IMR-90 (cell line): ENCODE data around the gene ROBO2. TPM values are rescaled to one million over a fixed set of nuclear protein-coding genes. Genes with fewer than 3 reads are reported as not detected.
A peak's percentile ranks its signal among the peaks of the same experiment; 100 is the strongest.

Experiments
- ATAC-seq: fragments of 200-7000 bp; cut with Tn5 transposase; 2 replicates; pipeline ENCODE4 v1.9.1; 2020; ENCODE audit warnings: low read depth, mild to moderate bottlenecking, moderate library complexity
- BruUV-seq: library from RNA; stranded (reverse); fragments of 400-500 nt; replicated peaks from 2 replicates; lab custom pipeline; 2021; lab: Mats Ljungman, UMichigan
- CTCF ChIA-PET: fragments of 300-600 bp; formaldehyde crosslinking; extraction: SDS; loops from one replicate; lab custom pipeline; 2021; ENCODE audit warnings: antibody characterized with exemption; lab: Yijun Ruan, JAX
- POLR2A ChIA-PET: fragments of 300-600 bp; sonication (Branson Sonifier 250); formaldehyde crosslinking; loops from one replicate; lab custom pipeline; 2022; ENCODE audit warnings: antibody characterized with exemption; ENCODE audit not compliant: unreplicated experiment; lab: Charles Lee
- DNase-seq: peaks from one replicate; pipeline ENCODE4 v3.0.0; 2013
- H2AFZ ChIP-seq: replicated peaks from 2 replicates; pipeline ENCODE3; 2013; ENCODE audit warnings: low read length, mild to moderate bottlenecking; ENCODE audit not compliant: poor library complexity
- H2AK5ac ChIP-seq: 2 replicates; pipeline ENCODE4 v1.6.1; 2013; ENCODE audit warnings: low read depth, low read length, inconsistent platforms
- H2AK9ac ChIP-seq: replicated peaks from 2 replicates; pipeline ENCODE3; 2013; ENCODE audit warnings: mild to moderate bottlenecking, low read depth, low read length, moderate library complexity; ENCODE audit not compliant: poor library complexity
- H2BK120ac ChIP-seq: 2 replicates; pipeline ENCODE4 v1.6.1; 2013; ENCODE audit warnings: low read depth, low read length, inconsistent platforms
- H2BK15ac ChIP-seq: 3 replicates; pipeline ENCODE4 v1.6.1; 2013; ENCODE audit warnings: low read depth, low read length, inconsistent platforms
- H2BK20ac ChIP-seq: 2 replicates; pipeline ENCODE4 v1.6.1; 2013; ENCODE audit warnings: low read depth, mild to moderate bottlenecking, inconsistent platforms, low read length, moderate library complexity
- H2BK5ac ChIP-seq: 2 replicates; pipeline ENCODE4 v1.6.1; 2013; ENCODE audit warnings: mild to moderate bottlenecking, low read depth, low read length, inconsistent platforms; ENCODE audit not compliant: poor library complexity, severe bottlenecking
- H3K14ac ChIP-seq: replicated peaks from 2 replicates; pipeline ENCODE4 v1.6.1; 2013; ENCODE audit warnings: low read depth, low read length, inconsistent platforms
- H3K18ac ChIP-seq: 2 replicates; pipeline ENCODE4 v1.6.1; 2013; ENCODE audit warnings: low read depth, low read length, control low read depth
- H3K23ac ChIP-seq: 2 replicates; pipeline ENCODE4 v1.6.1; 2013; ENCODE audit warnings: low read depth, low read length, inconsistent platforms
- H3K27ac ChIP-seq: 2 replicates; pipeline ENCODE4 v1.5.1; 2013; ENCODE audit warnings: mild to moderate bottlenecking, control low read depth, low read length; ENCODE audit not compliant: insufficient read depth
- H3K27me3 ChIP-seq: 2 replicates; pipeline ENCODE4 v1.6.1; 2013; ENCODE audit warnings: low read length; ENCODE audit not compliant: control insufficient read depth, insufficient read depth
- H3K36me3 ChIP-seq: 2 replicates; pipeline ENCODE4 v1.6.1; 2013; ENCODE audit warnings: low read length, mixed read lengths; ENCODE audit not compliant: control insufficient read depth, insufficient read depth
- H3K4ac ChIP-seq: 2 replicates; pipeline ENCODE4 v1.6.1; 2013; ENCODE audit warnings: low read depth, low read length, inconsistent platforms
- H3K4me1 ChIP-seq: 2 replicates; pipeline ENCODE4 v1.6.1; 2013; ENCODE audit warnings: low read length, mixed read lengths; ENCODE audit not compliant: control insufficient read depth, insufficient read depth
- H3K4me2 ChIP-seq: 2 replicates; pipeline ENCODE4 v1.6.1; 2013; ENCODE audit warnings: low read depth, mild to moderate bottlenecking, control low read depth, low read length, moderate library complexity
- H3K4me3 ChIP-seq: 2 replicates; pipeline ENCODE4 v1.5.1; 2013; ENCODE audit warnings: low read depth, mild to moderate bottlenecking, control low read depth, low read length, moderate library complexity; ENCODE audit not compliant: insufficient read depth
- H3K56ac ChIP-seq: 2 replicates; pipeline ENCODE4 v1.6.1; 2013; ENCODE audit warnings: low read length, inconsistent platforms; ENCODE audit not compliant: insufficient read depth; ENCODE audit errors: extremely low read depth
- H3K79me1 ChIP-seq, 2 experiments: 2 replicates each; pipeline ENCODE4 v1.6.1; 2013; ENCODE audit warnings: low read length in 2 of 2, inconsistent platforms in 1 of 2, low read depth in 1 of 2
- H3K9ac ChIP-seq: 2 replicates; pipeline ENCODE4 v1.6.1; 2013; ENCODE audit warnings: low read depth, low read length, control low read depth
- H3K9me1 ChIP-seq: 2 replicates; pipeline ENCODE4 v1.6.1; 2013; ENCODE audit warnings: low read length, inconsistent platforms; ENCODE audit not compliant: insufficient read depth
- H3K9me3 ChIP-seq: 2 replicates; pipeline ENCODE4 v1.6.1; 2013; ENCODE audit warnings: low read length; ENCODE audit not compliant: control insufficient read depth, insufficient read depth
- H4K20me1 ChIP-seq: 2 replicates; pipeline ENCODE4 v1.6.1; 2013; ENCODE audit warnings: low read length, inconsistent platforms; ENCODE audit not compliant: insufficient read depth
- H4K5ac ChIP-seq: 2 replicates; pipeline ENCODE4 v1.6.1; 2013; ENCODE audit warnings: mild to moderate bottlenecking, low read depth, low read length, control low read depth
- H4K8ac ChIP-seq, 2 experiments: 2 replicates each; pipeline ENCODE4 v1.6.1; 2013; ENCODE audit warnings: low read depth in 2 of 2, low read length in 2 of 2, control low read depth in 1 of 2, inconsistent platforms in 1 of 2
- H4K91ac ChIP-seq: 2 replicates; pipeline ENCODE4 v1.6.1; 2013; ENCODE audit warnings: low read depth, low read length, inconsistent platforms; ENCODE audit not compliant: insufficient read depth
- BHLHE40 ChIP-seq: fragments of 150-350 bp; IDR thresholded peaks from 2 replicates; pipeline ENCODE4 v1.6.1; 2016; ENCODE audit warnings: mild to moderate bottlenecking, low read depth, low read length
- NFE2L2 ChIP-seq: fragments of 150-350 bp; IDR thresholded peaks from 2 replicates; pipeline ENCODE4 v1.6.1; 2016; ENCODE audit warnings: low read depth, mild to moderate bottlenecking, low read length
- RFX5 ChIP-seq: IDR thresholded peaks from 2 replicates; pipeline ENCODE4 v1.8.0; 2012; ENCODE audit warnings: low read depth, mild to moderate bottlenecking, low read length, moderate library complexity
- USF2 ChIP-seq: fragments of 150-350 bp; IDR thresholded peaks from 2 replicates; pipeline ENCODE4 v1.6.1; 2017; ENCODE audit warnings: mild to moderate bottlenecking, antibody characterized with exemption, low read length, low read depth
- WGBS, 2 experiments: methylation state at CpG; one replicate each; pipeline versions ENCODE4 v1.1.5 to v1.1.7; 2013; ENCODE audit warnings: missing lambda C conversion rate in 2 of 2; ENCODE audit not compliant: insufficient read length in 1 of 2; ENCODE audit errors: extremely low coverage in 2 of 2; 5-methylcytosine and 5-hydroxymethylcytosine counted together
- dilution Hi-C: fragments of 300-500 bp; cut with HindIII; formaldehyde crosslinking; loops from one replicate; pipeline ENCODE4 v1.14.3; 2018; ENCODE audit warnings: low sequenced_read_pairs; ENCODE audit not compliant: unreplicated experiment
- in situ Hi-C: fragments of 300-500 bp; cut with MboI; formaldehyde crosslinking; loops from 3 replicates; pipeline ENCODE4 v1.14.3; 2019; ENCODE audit warnings: low sequenced_read_pairs, inconsistent platforms, mixed read lengths
- intact Hi-C: fragments of 100-400 bp; cut with micrococcal nuclease; formaldehyde crosslinking; loops from 2 replicates; pipeline ENCODE4 v1.10.0; 2022
- polyA plus RNA-seq, 3 experiments: library from polyadenylated mRNA; depleted of rRNA; stranded (reverse); fragments of >200 nt; gene quantifications; 2 replicates each; pipeline ENCODE4 v1.2.3, GENCODE V29; 2012; ENCODE audit warnings: low replicate concordance in 1 of 3
- total RNA-seq: library from RNA; depleted of rRNA; stranded (reverse); fragments of >200 nt; gene quantifications from 2 replicates; pipeline ENCODE4 v1.2.3, GENCODE V29; 2012

Gene ROBO2
- total and polyA plus RNA-seq, 2 of the 4 experiments (the other 2 are of a cell fraction), result 9.3 to 14.5 TPM

GRCh38 chr3:77460326-77460725 lies 420.4 kb downstream of the ROBO2 start:
- ChIA-PET CTCF (interaction anchor here (0.6 to 0.7 kb wide), 2 partner anchors 62 to 163 kb away, joined by 3 to 4 read pairs; no protein-coding TSS in a partner anchor), POLR2A (no interaction called here)
- H2BK15ac ChIP-seq, result no peak overlapping the region
- no peak overlapping the region for H3K4me2 ChIP-seq
- no peak overlapping the region for H3K27ac ChIP-seq
- H3K36me3 ChIP-seq, result no peaks in the 10 kb centered on the region
- no peak overlapping the region for H2BK5ac ChIP-seq
- no peak overlapping the region for H4K5ac ChIP-seq
- no peak overlapping the region for H3K4ac ChIP-seq
- no peak overlapping the region for H3K18ac ChIP-seq
- no peak overlapping the region for H4K8ac ChIP-seq
- no TSS peak for BruUV-seq
- no peak for ATAC-seq
- H2AK9ac ChIP-seq, result no peak overlapping the region
- in situ Hi-C loops, result no loop called here
- H3K14ac ChIP-seq, result no peak overlapping the region
- no CpG with 5 or more reads among the region's 3 CpGs for WGBS, 2 experiments
- TF ChIP-seq RFX5 (no peak), USF2 (no peak), NFE2L2 (no peak), BHLHE40 (no peak)
- no peak overlapping the region for H3K56ac ChIP-seq
- dilution Hi-C loops, result no loop called here
- intact Hi-C loops, result no loop called here
- H2BK20ac ChIP-seq, result no peak overlapping the region
- no peak overlapping the region for H3K23ac ChIP-seq
- DNase-seq, result peak; percentile 18
- no peaks in the 10 kb centered on the region for H3K9me1 ChIP-seq
- H4K20me1 ChIP-seq, result no peaks in the 10 kb centered on the region
- H2AFZ ChIP-seq, result no peak overlapping the region
- no peaks in the 10 kb centered on the region for H3K27me3 ChIP-seq
- H2BK120ac ChIP-seq, result no peak overlapping the region
- no peak overlapping the region for H3K4me3 ChIP-seq
- no peaks in the 10 kb centered on the region for H3K4me1 ChIP-seq
- no peak overlapping the region for H3K9ac ChIP-seq
- no peak overlapping the region for H4K91ac ChIP-seq
- H3K9me3 ChIP-seq, result no peaks in the 10 kb centered on the region
- H3K79me1 ChIP-seq, result no peaks in the 10 kb centered on the region
- H2AK5ac ChIP-seq, result no peak overlapping the region
